UCSD-AML1 (cell line): ENCODE measurements around the gene JMJD1C.

ENCODE experiments used
- DNase-seq: peaks from one replicate; lab custom pipeline; 2025; ENCODE audit not compliant: unreplicated experiment; lab: John Stamatoyannopoulos, UW

JMJD1C gene

GRCh38 chr10:63264617-63265221 lies 201.1 kb downstream of the JMJD1C start:
- no peak for DNase-seq

DNA sequence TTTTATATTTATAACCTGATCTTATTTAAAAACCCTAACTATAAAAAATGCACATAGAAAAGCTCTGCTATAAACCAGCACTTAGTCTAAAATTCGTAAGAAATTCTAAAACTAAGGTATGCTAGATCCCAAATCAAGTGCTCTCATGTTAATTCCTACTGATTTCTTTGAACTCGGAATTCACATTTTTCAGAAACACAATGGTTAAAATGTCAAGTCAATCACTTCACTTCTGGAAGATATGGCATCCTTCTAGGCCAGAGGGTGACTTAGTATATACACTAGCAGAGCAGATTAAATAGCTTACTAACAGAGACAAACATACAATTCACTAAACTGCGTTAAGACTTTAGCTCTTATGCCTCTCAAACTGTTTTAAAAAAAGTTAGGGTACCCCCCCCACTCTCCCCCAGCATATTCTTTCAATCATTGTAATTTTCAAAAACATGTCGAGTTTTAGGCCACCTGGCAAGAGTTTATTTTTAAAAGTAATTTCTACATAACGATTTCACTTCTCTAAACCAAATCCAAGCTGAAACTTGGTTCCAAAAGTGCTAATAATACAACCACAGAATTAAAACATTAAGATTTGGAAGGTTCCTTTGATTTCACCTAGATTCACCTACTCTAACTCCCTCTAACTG lies 203.2 kb downstream of the JMJD1C start:
- no peak for DNase-seq

GRCh38 chr10:63261496-63261895 lies 204.3 kb downstream of the JMJD1C start:
- no peak for DNase-seq

- no peak for DNase-seq
These were observed 204.9 kb downstream of the JMJD1C start for GRCh38 chr10:63260860-63261251.

DNA sequence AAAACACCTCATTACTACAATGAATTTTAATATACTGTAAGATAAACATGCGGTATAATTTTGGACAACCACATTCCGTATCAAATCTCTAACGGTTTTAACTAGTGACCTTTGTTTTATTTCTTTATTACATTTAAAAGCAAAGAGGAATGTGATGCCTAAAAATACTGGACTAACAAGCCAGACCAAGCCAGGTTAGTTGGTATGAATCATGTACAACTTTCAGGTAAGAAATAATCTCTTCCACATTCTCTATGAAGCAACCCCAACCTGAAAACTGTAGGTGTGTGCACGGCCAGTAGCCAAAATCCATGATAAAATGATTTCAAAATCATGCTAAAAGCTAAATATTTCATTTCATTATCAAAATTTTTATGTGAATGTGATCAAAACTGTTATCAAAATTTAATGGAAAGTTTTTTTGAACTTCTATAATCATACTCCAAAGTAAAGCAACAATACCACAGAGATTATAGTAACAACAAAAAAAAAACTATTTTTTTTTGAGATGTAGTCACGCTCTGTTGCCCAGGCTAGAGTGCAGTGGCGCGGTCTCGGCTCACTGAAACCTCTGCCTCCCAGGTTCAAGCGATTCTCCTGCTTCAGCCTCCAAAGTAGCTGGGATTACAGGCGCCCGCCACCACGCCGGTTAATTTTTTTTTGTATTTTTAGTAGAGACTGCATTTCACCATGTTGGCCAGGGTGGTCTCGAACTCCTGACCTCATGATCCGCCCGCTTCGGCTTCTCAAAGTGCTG lies 205.5 kb downstream of the JMJD1C start:
- no peak for DNase-seq

GRCh38 chr10:63258920-63259678 lies 206.7 kb downstream of the JMJD1C start:
- no peak for DNase-seq

DNA sequence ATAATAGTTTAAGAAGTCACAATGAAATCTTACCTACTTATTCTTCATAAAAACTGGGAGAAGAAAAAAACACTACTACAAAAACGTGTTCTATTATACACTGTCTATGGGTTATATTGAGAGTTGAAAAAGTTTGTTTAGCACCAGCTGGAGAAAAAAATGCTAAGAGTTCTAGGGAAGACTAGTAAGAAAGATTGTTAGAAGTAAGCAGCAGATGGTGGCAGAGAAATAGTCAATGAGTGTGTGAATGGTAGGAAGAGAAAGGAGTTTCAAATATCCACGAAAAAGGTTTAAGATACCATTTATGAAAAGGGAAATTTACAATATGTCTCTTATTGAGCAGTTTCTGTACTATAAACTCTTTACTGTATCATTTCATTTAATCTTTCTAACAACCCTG lies 208.0 kb downstream of the JMJD1C start:
- DNase-seq: no peak

- DNase-seq: peak; percentile 38
These were observed 209.6 kb downstream of the JMJD1C start for GRCh38 chr10:63256009-63256773.

- no peak for DNase-seq
These were observed 210.5 kb downstream of the JMJD1C start for GRCh38 chr10:63255316-63255715.

DNA sequence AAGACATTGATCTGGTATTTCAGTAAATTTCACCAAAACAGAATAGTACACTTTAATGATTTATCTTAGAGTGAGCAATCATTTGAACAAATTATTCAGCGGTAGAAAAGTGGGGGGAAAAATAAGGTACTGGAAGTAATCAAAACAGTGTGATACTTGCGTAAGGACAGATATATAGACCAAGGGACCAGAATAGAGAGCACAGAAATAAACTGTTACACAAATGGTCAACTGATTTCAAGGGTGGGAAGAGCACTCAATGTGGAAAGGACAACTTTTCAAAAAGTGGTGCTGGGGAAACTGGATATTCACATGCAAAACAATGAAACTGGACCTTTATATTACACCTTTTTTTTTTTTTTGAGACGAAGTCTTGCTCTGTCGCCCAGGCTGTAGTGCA lies 212.7 kb downstream of the JMJD1C start:
- DNase-seq: no peak

- no peak for DNase-seq
These were observed 213.5 kb downstream of the JMJD1C start for GRCh38 chr10:63252095-63252762.

GRCh38 chr10:63250032-63250431 lies 215.7 kb downstream of the JMJD1C start:
- DNase-seq: no peak

DNA sequence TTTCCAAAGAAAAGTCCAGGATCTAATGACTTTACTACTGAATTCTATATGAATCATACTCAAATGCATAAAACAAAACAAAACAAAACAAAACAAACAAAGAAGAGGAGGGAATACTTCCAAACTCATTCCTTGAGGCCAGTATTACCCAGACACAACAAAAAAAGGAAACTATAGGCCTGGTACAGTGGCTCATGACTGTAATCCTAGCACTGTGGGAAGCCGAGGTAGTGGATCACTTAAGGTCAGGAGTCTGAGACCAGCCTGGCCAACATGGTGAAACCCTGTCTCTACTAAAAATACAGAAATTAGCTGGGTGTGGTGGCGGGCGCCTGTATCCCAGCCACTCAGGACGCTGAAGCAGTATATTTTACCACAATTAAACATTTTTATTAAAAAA lies 218.0 kb downstream of the JMJD1C start:
- no peak for DNase-seq

DNA sequence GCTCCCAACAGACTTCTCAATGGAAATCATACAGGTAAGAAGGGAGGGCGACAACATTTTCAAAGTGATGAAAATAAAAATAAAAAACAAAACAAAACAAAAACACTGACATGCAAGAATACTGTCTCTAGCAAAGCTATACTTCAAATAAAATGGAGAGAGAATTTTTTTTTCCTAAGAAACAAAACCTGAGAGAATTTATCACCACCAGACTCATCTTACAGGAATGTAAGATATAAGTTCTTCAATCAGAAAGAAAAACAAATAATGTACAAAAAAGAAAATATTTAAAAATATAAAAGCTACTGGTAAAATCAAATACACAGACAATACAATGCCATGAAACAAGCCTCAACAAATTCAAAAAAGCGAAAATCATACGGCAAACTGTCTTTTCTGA lies 219.4 kb downstream of the JMJD1C start:
- DNase-seq: no peak

- no peak for DNase-seq
These were observed 223.9 kb downstream of the JMJD1C start for GRCh38 chr10:63241841-63242281.

DNA sequence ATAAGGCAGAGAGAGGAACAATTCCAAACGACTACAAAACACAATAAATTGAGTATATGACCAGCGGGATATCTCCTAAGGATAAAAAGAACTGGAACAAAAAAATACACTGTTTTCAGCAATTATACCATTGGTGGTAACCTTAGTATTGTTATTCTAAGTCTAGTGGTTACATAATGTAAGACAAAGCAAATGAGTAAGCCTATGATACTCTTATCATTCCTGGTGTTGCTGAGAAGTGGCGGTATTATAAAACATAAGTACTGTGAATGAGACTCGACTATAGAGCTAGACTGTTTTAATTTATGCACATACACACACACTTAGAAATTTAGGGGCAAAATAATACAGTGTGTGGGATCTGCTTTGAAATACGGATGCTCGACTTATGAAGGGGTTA lies 225.0 kb downstream of the JMJD1C start:
- no peak for DNase-seq

DNA sequence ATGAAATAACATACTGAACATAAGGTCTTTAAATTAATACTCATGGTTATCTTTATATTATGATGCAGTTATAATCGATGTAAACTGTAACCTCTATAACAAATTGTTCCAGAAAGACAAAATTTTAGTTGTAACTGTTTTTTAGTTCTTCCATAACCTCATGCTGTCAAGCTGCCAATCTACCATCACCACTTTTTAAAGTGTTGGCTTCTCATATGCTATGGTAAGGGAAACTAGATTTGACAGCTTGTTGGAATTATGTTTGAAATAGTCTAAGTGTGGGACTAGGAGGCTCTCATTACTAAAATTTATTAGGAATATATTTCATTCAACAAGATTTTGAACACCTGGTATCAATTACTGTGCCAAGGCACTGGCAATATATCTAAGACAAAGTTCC lies 227.3 kb downstream of the JMJD1C start:
- no peak for DNase-seq

DNA sequence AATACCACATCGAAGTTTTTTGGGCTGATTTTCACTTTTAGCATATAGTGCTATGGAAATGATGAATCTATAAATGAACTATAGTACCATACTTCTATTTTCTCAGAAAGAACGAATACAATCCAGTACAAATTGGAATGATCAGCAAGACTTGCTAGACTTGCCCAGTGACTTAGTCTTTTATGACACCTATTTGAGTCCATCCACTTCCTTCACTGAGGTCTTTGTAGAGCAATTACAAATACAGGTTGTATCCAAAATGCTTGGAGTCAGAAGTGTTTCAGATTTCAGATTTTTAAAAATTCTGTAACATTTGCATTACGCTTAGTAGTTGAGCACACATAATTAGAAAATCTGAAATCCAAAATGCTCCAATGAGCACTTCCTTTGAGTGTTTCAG lies 228.4 kb downstream of the JMJD1C start:
- DNase-seq: no peak

DNA sequence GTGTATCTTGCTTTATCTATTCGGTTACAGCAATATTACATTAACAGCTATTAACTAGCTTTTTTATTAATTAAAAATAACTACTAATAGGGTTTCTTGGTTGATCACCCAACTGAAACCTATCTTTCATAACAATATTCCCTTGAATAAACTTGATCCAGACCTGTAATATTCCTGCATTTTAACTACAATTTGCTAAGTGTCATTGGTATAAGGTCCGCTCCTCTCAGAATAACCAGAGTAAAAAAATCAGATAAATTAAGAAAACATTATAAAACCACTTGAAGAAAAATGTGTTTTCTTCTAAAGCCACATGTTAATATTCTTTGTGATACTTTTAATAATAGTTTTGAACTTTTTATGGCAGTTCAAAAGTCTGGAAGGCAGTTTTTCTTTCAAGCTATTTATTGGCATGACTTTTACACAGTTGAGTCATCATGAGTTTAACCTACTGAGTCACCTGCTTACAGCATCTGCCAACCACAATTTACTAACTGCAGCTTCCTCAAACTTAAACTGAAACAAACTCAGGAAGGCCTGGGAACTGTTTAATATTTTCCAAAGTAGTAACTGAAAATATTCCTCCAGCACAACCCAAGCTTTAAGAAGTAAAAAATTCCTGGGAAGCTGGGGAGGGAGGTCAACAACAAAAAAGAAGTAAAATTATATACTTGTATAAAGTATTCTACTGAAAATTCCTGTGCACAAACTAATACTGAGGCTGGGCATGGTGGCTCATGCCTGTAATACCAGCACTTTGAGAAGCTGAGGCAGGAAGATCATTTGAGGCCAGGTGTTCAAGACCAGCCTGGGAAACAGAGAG lies 229.5 kb downstream of the JMJD1C start:
- DNase-seq: no peak
